HEK293T (cell line): ENCODE measurements around the gene SNAP25.

ENCODE experiments used
- CTCF ChIA-PET: fragments of 350-600 bp; formaldehyde crosslinking; extraction: SDS; loops from one replicate; lab custom pipeline; 2021; ENCODE audit warnings: antibody characterized with exemption, inconsistent platforms; lab: Yijun Ruan, JAX
- POLR2A ChIA-PET: fragments of 350-600 bp; formaldehyde crosslinking; extraction: SDS; loops from one replicate; lab custom pipeline; 2020; ENCODE audit warnings: antibody characterized with exemption, inconsistent platforms; lab: Yijun Ruan, JAX
- DNase-seq: peaks from one replicate; pipeline ENCODE4 v3.0.0; 2012; ENCODE audit warnings: mixed read lengths; ENCODE audit errors: extremely low spot score
- ARNT ChIP-seq: fragments of 450-650 bp; IDR thresholded peaks from 2 replicates; pipeline ENCODE4 v1.6.1; 2017; ENCODE audit warnings: mild to moderate bottlenecking
- BHLHE40 ChIP-seq: fragments of 450-650 bp; IDR thresholded peaks from 2 replicates; pipeline ENCODE4 v1.6.1; 2016; ENCODE audit warnings: mild to moderate bottlenecking, moderate library complexity, borderline replicate concordance
- CTBP1 ChIP-seq: fragments of 450-650 bp; IDR thresholded peaks from 2 replicates; pipeline ENCODE4 v1.6.1; 2016; ENCODE audit warnings: borderline replicate concordance
- ELF4 ChIP-seq: fragments of 450-650 bp; IDR thresholded peaks from 2 replicates; pipeline ENCODE4 v1.6.1; 2017; ENCODE audit warnings: antibody characterized with exemption
- FOXA1 ChIP-seq: fragments of 450-650 bp; IDR thresholded peaks from 2 replicates; pipeline ENCODE4 v1.6.1; 2016; ENCODE audit warnings: mild to moderate bottlenecking
- FOXK2 ChIP-seq: fragments of 450-650 bp; IDR thresholded peaks from 2 replicates; pipeline ENCODE4 v1.6.1; 2016; ENCODE audit warnings: mild to moderate bottlenecking
- FOXM1 ChIP-seq: fragments of 450-650 bp; IDR thresholded peaks from 2 replicates; pipeline ENCODE4 v1.6.1; 2017; ENCODE audit warnings: mild to moderate bottlenecking, borderline replicate concordance
- HDGF ChIP-seq: fragments of 450-650 bp; IDR thresholded peaks from 2 replicates; pipeline ENCODE4 v1.6.1; 2017; ENCODE audit warnings: antibody characterized with exemption, borderline replicate concordance
- L3MBTL2 ChIP-seq: fragments of 450-650 bp; conservative IDR thresholded peaks from 2 replicates; pipeline ENCODE4 v1.6.1; 2016; ENCODE audit warnings: mild to moderate bottlenecking
- LEF1 ChIP-seq: fragments of 450-650 bp; IDR thresholded peaks from 2 replicates; pipeline ENCODE4 v1.6.1; 2017; ENCODE audit warnings: mild to moderate bottlenecking, borderline replicate concordance
- NFRKB ChIP-seq: fragments of 450-650 bp; IDR thresholded peaks from 2 replicates; pipeline ENCODE4 v1.6.1; 2016; ENCODE audit warnings: mild to moderate bottlenecking, moderate library complexity
- SP1 ChIP-seq: fragments of 450-650 bp; IDR thresholded peaks from 2 replicates; pipeline ENCODE4 v1.6.1; 2017
- SUZ12 ChIP-seq: fragments of 450-650 bp; IDR thresholded peaks from 2 replicates; pipeline ENCODE4 v1.6.1; 2016; ENCODE audit warnings: mild to moderate bottlenecking
- TARDBP ChIP-seq: fragments of 450-650 bp; IDR thresholded peaks from 2 replicates; pipeline ENCODE4 v1.6.1; 2016
- ZNF384 ChIP-seq: fragments of 450-650 bp; IDR thresholded peaks from 2 replicates; pipeline ENCODE4 v1.6.1; 2016
- TF ChIP-seq, protein P1 (sequence below): fragments of 450-650 bp; IDR thresholded peaks from 2 replicates; pipeline ENCODE4 v1.6.1; 2016

Gene SNAP25

DNA sequence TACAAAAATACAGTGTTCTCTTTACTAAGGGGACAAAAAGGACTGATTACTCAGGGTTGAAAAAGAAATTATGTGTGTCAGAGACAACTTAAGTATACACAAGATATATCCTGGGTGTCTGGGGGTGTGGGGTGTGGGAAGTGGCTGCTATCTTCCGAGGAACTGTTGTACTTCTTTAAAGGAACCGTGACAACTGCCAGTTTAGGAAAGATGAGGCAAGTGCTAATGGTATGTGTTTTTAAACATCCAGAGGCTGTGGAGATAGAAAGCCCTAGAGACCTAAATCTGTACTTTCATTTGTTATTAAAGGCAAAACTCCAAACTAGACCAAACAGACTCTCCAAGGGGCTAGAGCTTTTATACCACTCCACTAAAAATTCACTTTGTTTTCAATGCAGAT lies 95.6 kb downstream of the SNAP25 start:
- POLR2A ChIA-PET: no interaction called here

DNA sequence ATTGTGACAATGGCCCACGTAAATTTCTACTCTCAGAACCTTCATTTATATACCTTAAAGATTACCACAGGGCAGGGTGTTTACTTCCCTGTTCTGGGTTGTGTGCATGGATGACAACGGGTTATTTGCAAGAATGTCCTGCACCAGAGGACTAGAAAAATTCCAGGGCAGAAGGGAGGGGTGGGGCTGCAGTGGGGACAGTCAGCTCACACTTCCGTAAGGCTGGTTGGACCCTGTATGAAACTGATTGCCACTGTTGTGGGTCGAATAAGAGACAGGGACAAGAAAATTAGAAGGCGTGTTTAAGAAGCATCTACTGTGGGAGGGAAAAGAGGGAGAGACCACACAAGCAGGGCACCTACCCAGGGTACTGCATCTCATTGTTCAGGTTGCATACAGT lies 96.5 kb downstream of the SNAP25 start:
- no peak for DNase-seq
- TF ChIP-seq FOXM1: no peak
- no peak for TF ChIP-seq L3MBTL2
- no peak for TF ChIP-seq HDGF
- no peak for TF ChIP-seq TARDBP
- TF ChIP-seq SUZ12: no peak
- no peak for TF ChIP-seq ZNF384
- TF ChIP-seq BHLHE40: no peak
- TF ChIP-seq, protein P1, sequence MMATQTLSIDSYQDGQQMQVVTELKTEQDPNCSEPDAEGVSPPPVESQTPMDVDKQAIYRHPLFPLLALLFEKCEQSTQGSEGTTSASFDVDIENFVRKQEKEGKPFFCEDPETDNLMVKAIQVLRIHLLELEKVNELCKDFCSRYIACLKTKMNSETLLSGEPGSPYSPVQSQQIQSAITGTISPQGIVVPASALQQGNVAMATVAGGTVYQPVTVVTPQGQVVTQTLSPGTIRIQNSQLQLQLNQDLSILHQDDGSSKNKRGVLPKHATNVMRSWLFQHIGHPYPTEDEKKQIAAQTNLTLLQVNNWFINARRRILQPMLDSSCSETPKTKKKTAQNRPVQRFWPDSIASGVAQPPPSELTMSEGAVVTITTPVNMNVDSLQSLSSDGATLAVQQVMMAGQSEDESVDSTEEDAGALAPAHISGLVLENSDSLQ: no peak
- no peak for TF ChIP-seq ELF4
- TF ChIP-seq LEF1: no peak
- TF ChIP-seq FOXK2: no peak
- no peak for TF ChIP-seq FOXA1
- no peak for TF ChIP-seq ARNT
- no peak for TF ChIP-seq SP1
- no peak for TF ChIP-seq CTBP1
- TF ChIP-seq NFRKB: no peak
- CTCF ChIA-PET: no interaction called here
- POLR2A ChIA-PET: interaction anchor here (2.3 kb wide), 1 partner anchor 13 kb away, joined by 8 read pairs; no protein-coding TSS in a partner anchor

More for the DNA sequence above, 95.6 kb downstream of the SNAP25 start:
- CTCF ChIA-PET: no interaction called here
- DNase-seq: no peak
- TF ChIP-seq NFRKB (no peak), TARDBP (no peak), L3MBTL2 (no peak), FOXK2 (no peak), BHLHE40 (no peak), CTBP1 (no peak)

DNA sequence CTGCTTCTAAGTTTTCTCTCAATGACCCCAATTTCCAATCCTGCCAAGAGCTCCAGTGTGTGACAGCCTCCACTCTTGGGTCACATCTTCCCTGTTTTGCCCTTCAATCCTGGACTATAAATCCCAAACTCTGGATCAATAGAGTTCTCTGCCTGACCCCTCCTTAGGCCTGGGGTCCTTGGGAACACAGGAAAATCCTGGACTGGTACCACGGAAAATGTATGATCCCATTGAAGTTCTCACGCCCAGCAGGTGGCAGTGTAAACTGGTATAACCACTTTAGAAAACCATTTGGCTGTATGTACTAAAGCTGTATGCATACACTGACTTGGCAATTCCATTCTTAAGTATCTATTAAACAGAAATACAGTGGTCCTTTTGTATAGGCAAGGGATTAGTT lies 98.0 kb downstream of the SNAP25 start:
- ChIA-PET POLR2A (interaction anchor here (2.3 kb wide), 1 partner anchor 12 kb away, joined by 8 read pairs; no protein-coding TSS in a partner anchor), CTCF (interaction anchor here (0.6 to 1.2 kb wide), 4 partner anchors 11 to 261 kb away, joined by 3 to 5 read pairs (median 4); no protein-coding TSS in a partner anchor)
- TF ChIP-seq L3MBTL2 (no peak), HDGF (no peak), SP1 (no peak), TARDBP (no peak)
- DNase-seq: no peak

DNA sequence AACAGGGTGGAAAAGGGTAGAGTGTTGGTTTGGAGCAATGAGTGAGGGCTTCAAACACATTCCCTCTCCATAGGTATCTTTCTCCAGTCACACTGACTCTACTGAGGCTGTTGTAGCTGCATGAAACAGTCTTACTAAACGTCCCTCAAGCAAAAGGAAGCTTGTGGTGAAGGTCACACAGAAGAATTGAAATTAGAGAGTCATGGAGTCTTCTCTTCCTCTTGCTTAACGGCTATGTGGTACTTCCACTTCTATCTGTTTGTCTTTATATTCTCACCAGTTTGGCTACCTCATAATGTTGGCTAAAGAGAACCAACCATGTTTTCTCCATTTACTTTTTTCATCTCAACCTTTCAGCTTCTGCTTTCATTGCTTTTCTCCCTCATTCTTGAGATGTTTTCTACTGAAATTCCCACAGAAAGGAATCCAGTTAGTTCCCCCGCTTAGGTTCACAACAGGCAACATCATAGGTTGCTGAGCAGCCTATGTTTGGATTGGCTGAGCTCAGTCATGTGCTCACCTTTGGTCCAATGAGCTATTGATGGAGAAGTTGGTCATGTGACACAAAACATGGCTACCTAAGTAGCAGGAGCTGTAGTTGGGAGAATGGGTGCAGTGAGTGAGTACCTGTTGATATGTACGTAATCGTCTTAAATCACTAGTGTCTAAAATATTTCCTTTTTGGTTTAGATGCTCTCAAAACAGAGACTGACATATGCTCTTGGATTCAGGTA lies 99.8 kb downstream of the SNAP25 start:
- no peak for DNase-seq
- TF ChIP-seq HDGF (no peak), FOXK2 (no peak), SUZ12 (no peak), FOXA1 (no peak), TARDBP (no peak), L3MBTL2 (no peak), BHLHE40 (no peak), NFRKB (no peak), CTBP1 (no peak)
- TF ChIP-seq, protein P1: no peak
- ChIA-PET CTCF (no interaction called here), POLR2A (no interaction called here)

DNA sequence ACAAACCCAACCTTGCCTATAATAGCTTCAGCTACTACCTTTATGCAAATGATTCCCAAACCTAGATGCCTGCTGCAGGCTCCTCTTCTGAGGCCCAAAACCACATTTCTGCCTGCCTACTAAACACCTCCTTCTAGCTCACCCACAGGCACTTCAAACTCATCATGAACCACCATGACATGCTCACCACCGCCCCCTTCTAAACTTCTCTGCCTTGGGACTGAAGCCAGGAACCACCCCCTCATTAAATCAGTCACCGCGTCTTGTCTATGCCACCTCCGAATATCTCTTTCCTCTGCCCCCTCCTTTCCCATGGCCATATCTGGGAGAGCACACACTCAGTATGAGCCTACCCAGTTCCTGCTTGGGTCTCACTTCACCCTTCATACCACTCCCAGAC lies 101.2 kb downstream of the SNAP25 start:
- DNase-seq: no peak
- TF ChIP-seq ELF4 (no peak), ARNT (no peak), TARDBP (no peak), SUZ12 (no peak), FOXK2 (no peak), FOXM1 (no peak), FOXA1 (no peak), LEF1 (no peak)
- TF ChIP-seq, protein P1: no peak

DNA sequence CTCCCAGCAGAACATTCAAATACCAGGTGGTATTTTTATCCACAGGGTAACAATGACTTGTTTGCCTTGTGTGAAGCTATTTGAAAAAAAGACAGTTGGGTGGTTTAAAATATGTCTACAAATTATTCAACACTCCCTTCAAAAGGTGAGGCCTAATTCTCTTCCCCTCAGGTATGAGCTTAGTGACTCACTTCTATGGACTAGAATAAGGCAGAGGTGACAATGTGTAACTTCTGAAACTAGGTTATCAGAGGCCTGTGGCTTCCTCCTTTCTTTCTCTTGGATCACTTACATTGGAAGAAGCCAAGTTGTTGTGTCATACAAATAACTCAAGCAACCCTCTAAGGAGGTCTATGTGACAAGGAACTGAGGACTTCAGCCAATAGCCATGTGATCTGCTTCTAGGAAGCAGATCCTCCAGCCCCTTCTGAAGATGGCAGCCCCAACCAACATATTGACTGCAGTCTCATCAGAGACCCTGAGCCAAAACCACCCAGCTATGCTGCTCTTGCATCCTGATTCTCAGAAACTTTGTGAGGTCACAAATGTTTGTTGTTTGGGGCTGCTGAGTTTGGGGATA lies 102.6 kb downstream of the SNAP25 start:
- no peak for DNase-seq
- TF ChIP-seq FOXK2 (no peak), FOXA1 (no peak), ZNF384 (no peak), SP1 (no peak), BHLHE40 (no peak), HDGF (no peak), LEF1 (no peak), FOXM1 (no peak), ARNT (no peak), CTBP1 (no peak)
- TF ChIP-seq, protein P1: no peak
- ChIA-PET CTCF (no interaction called here), POLR2A (no interaction called here)

More for the DNA sequence above, 101.2 kb downstream of the SNAP25 start:
- CTCF ChIA-PET: no interaction called here
- POLR2A ChIA-PET: no interaction called here
